ENCODE measurements around the gene SEMA3D.

The SEMA3D gene

DNA sequence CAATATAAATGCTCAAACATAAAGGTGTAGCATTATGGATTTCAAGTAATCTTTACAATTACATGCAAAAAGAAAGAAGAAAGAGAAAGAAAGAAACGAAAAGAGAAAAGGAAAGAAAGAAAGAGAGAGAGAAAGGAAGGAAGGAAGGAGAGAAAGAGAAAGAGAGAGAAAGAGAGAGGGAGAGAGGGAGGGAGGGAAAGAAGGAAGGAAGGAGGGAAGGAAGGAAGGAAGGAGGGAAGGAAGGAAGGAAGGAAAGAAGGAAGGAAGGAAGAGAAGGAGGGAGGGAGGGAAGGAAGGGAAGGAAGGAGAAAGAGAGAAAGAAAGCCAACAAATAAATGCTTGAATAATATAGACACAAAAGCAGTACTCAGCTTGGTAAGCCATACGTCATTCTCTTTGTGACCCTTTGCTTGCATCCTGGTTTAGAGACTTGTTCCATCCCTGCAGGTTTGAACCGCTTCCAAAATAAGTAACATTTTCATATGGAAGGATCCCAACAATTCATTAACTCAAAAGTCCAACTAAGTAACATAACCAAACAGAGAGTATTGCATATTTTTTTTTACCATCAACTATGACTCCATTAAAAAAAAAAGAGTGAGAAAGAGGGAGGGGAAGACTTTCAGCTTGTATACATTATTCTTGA is 95.8 kb downstream of the SEMA3D start:
- DNase-seq: no peak
- CTCF ChIA-PET: no interaction called here

DNA sequence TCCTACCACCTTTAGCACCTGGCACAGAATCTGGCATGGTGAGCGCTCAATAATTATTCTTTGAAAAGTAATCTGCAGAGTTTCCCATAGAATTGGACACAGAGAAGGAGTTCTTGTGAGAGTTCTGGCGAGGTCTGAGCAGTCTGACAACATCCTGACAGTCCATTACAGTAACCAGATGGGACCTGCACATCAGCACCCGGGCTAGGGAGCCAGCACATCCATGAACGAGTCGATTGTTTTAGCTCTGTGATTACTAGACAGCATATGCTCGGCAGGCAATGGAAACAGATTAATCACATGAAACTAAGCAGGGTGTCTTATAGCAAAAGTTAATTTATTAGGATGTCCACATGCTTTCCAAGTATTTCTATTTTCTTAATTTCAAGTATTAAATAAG is 96.7 kb downstream of the SEMA3D start:
- 100% methylated on average over 3 of the region's 6 CpGs for WGBS (ENCODE audit: insufficient coverage)
- Histone ChIP-seq H3K27ac (ENCODE audit: insufficient read depth in 1 of 2, low read depth in 1 of 2, low read length in 2 of 2, poor library complexity in 1 of 2, severe bottlenecking in 2 of 2) (no peak overlapping the region), H3K9me3 (ENCODE audit: control extremely low read depth in 1 of 5, control insufficient read depth in 4 of 5, insufficient read depth in 2 of 5, low read depth in 1 of 5, low read length in 4 of 5) (no peaks in the 10 kb centered on the region), H3K4me1 (ENCODE audit: control extremely low read depth in 1 of 4, control insufficient read depth in 4 of 4, insufficient read depth in 4 of 4, low read length in 3 of 4) (no peaks in the 10 kb centered on the region), H3K27me3 (replicated peaks in 2 of 5; ENCODE audit: control insufficient read depth in 4 of 5, insufficient read depth in 5 of 5, low read length in 4 of 5) (no peaks in the 10 kb centered on the region), H3K36me3 (ENCODE audit: control insufficient read depth in 4 of 4, insufficient read depth in 4 of 4, low read length in 3 of 4) (no peaks in the 10 kb centered on the region), H3K4me3 (ENCODE audit: control insufficient read depth in 1 of 7, extremely low read depth in 1 of 7, insufficient read depth in 4 of 7, low read depth in 2 of 7, low read length in 6 of 7) (no peak overlapping the region)
- DNase-seq: no peak
- ChIA-PET CTCF (no interaction called here), POLR2A (no interaction called here)

More for the DNA sequence above, 95.8 kb downstream of the SEMA3D start:
- no peak overlapping the region for H3K4me3 ChIP-seq (ENCODE audit: control insufficient read depth in 1 of 7, extremely low read depth in 1 of 7, insufficient read depth in 4 of 7, low read depth in 2 of 7, low read length in 6 of 7)
- no peaks in the 10 kb centered on the region for H3K9me3 ChIP-seq (ENCODE audit: control extremely low read depth in 1 of 5, control insufficient read depth in 4 of 5, insufficient read depth in 2 of 5, low read depth in 1 of 5, low read length in 4 of 5)
- H3K27me3 ChIP-seq (replicated peaks in 2 of 5; ENCODE audit: control insufficient read depth in 4 of 5, insufficient read depth in 5 of 5, low read length in 4 of 5): no peaks in the 10 kb centered on the region
- H3K27ac ChIP-seq (ENCODE audit: insufficient read depth in 1 of 2, low read depth in 1 of 2, low read length in 2 of 2, poor library complexity in 1 of 2, severe bottlenecking in 2 of 2): no peak overlapping the region
- H3K4me1 ChIP-seq (ENCODE audit: control extremely low read depth in 1 of 4, control insufficient read depth in 4 of 4, insufficient read depth in 4 of 4, low read length in 3 of 4): no peaks in the 10 kb centered on the region
- 100% methylated on average over 2 of the region's 3 CpGs for WGBS (ENCODE audit: insufficient coverage)
- POLR2A ChIA-PET: no interaction called here
- H3K36me3 ChIP-seq (ENCODE audit: control insufficient read depth in 4 of 4, insufficient read depth in 4 of 4, low read length in 3 of 4): no peaks in the 10 kb centered on the region

GRCh38 chr7:85081846-85082245 is 105.0 kb downstream of the SEMA3D start:
- no CpG with 5 or more reads among the region's 1 CpG for WGBS (ENCODE audit: insufficient coverage)
- Histone ChIP-seq H3K4me3 (ENCODE audit: control insufficient read depth in 1 of 7, extremely low read depth in 1 of 7, insufficient read depth in 4 of 7, low read depth in 2 of 7, low read length in 6 of 7) (no peak overlapping the region), H3K4me1 (ENCODE audit: control extremely low read depth in 1 of 4, control insufficient read depth in 4 of 4, insufficient read depth in 4 of 4, low read length in 3 of 4) (peaks cover 0 to 8% (median 2%) of the 10 kb centered on the region in 4 experiments), H3K27ac (ENCODE audit: insufficient read depth in 1 of 2, low read depth in 1 of 2, low read length in 2 of 2, poor library complexity in 1 of 2, severe bottlenecking in 2 of 2) (no peak overlapping the region), H3K27me3 (replicated peaks in 2 of 5; ENCODE audit: control insufficient read depth in 4 of 5, insufficient read depth in 5 of 5, low read length in 4 of 5) (no peaks in the 10 kb centered on the region), H3K9me3 (ENCODE audit: control extremely low read depth in 1 of 5, control insufficient read depth in 4 of 5, insufficient read depth in 2 of 5, low read depth in 1 of 5, low read length in 4 of 5) (no peaks in the 10 kb centered on the region), H3K36me3 (ENCODE audit: control insufficient read depth in 4 of 4, insufficient read depth in 4 of 4, low read length in 3 of 4) (no peaks in the 10 kb centered on the region)
- no peak for DNase-seq
- ChIA-PET CTCF (no interaction called here), POLR2A (interaction anchor here (0.6 kb wide), 1 partner anchor 328 kb away, joined by 5 read pairs; no protein-coding TSS in a partner anchor)

DNA sequence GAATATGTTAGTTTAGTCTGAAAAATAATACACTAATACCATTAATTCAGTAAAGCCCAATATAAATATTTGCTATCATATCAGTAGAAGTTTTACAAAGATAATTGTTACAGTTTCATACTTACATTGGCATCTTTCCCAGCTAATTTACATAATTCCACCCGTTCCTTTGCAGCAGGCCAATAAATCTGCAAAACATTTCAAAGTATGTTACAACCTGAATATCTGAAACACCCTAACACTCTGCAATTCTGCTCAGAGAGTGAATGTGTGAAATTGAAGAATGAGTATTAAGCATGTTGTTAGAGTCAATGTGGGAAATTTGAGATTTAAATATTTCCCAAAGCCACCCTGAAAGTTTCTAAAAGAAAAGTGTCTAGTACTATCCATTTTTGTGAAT is 105.5 kb downstream of the SEMA3D start:
- no peak overlapping the region for H3K27ac ChIP-seq (ENCODE audit: insufficient read depth in 1 of 2, low read depth in 1 of 2, low read length in 2 of 2, poor library complexity in 1 of 2, severe bottlenecking in 2 of 2)
- ChIA-PET CTCF (no interaction called here), POLR2A (no interaction called here)
- H3K4me3 ChIP-seq (ENCODE audit: control insufficient read depth in 1 of 7, extremely low read depth in 1 of 7, insufficient read depth in 4 of 7, low read depth in 2 of 7, low read length in 6 of 7): no peak overlapping the region
- no peaks in the 10 kb centered on the region for H3K9me3 ChIP-seq (ENCODE audit: control extremely low read depth in 1 of 5, control insufficient read depth in 4 of 5, insufficient read depth in 2 of 5, low read depth in 1 of 5, low read length in 4 of 5)
- DNase-seq: no peak
- no peaks in the 10 kb centered on the region for H3K27me3 ChIP-seq (replicated peaks in 2 of 5; ENCODE audit: control insufficient read depth in 4 of 5, insufficient read depth in 5 of 5, low read length in 4 of 5)
- WGBS (ENCODE audit: insufficient coverage): no CpG with 5 or more reads among the region's 1 CpG
- no peaks in the 10 kb centered on the region for H3K36me3 ChIP-seq (ENCODE audit: control insufficient read depth in 4 of 4, insufficient read depth in 4 of 4, low read length in 3 of 4)
- H3K4me1 ChIP-seq (ENCODE audit: control extremely low read depth in 1 of 4, control insufficient read depth in 4 of 4, insufficient read depth in 4 of 4, low read length in 3 of 4): peaks cover 0 to 8% (median 2%) of the 10 kb centered on the region in 4 experiments

DNA sequence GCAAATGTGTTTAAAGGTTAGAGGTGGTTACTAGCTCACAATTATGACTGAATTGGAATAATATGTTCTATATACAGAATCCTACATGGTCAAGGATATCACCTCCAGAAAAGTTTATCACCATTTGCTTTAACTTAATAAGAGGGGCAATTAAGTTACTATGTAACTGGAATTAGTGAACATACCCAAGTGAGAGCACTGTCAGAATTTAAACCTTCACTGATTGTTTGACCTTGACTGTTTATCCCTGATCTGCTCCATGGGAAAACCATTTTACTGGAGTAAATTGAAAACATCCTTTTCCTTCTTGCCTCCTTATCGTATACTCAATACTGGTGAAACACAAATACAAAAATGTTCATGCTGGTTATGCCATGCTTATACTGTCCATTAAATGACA is 107.4 kb downstream of the SEMA3D start:
- ChIA-PET POLR2A (no interaction called here), CTCF (no interaction called here)
- Histone ChIP-seq H3K27me3 (replicated peaks in 2 of 5; ENCODE audit: control insufficient read depth in 4 of 5, insufficient read depth in 5 of 5, low read length in 4 of 5) (no peaks in the 10 kb centered on the region), H3K9me3 (ENCODE audit: control extremely low read depth in 1 of 5, control insufficient read depth in 4 of 5, insufficient read depth in 2 of 5, low read depth in 1 of 5, low read length in 4 of 5) (no peaks in the 10 kb centered on the region), H3K27ac (ENCODE audit: insufficient read depth in 1 of 2, low read depth in 1 of 2, low read length in 2 of 2, poor library complexity in 1 of 2, severe bottlenecking in 2 of 2) (no peak overlapping the region), H3K36me3 (ENCODE audit: control insufficient read depth in 4 of 4, insufficient read depth in 4 of 4, low read length in 3 of 4) (no peaks in the 10 kb centered on the region), H3K4me1 (ENCODE audit: control extremely low read depth in 1 of 4, control insufficient read depth in 4 of 4, insufficient read depth in 4 of 4, low read length in 3 of 4) (peaks cover 0 to 8% (median 2%) of the 10 kb centered on the region in 4 experiments), H3K4me3 (ENCODE audit: control insufficient read depth in 1 of 7, extremely low read depth in 1 of 7, insufficient read depth in 4 of 7, low read depth in 2 of 7, low read length in 6 of 7) (no peak overlapping the region)
- WGBS (ENCODE audit: insufficient coverage): 88% methylated on average over 1 of the region's 1 CpG
- DNase-seq: no peak

DNA sequence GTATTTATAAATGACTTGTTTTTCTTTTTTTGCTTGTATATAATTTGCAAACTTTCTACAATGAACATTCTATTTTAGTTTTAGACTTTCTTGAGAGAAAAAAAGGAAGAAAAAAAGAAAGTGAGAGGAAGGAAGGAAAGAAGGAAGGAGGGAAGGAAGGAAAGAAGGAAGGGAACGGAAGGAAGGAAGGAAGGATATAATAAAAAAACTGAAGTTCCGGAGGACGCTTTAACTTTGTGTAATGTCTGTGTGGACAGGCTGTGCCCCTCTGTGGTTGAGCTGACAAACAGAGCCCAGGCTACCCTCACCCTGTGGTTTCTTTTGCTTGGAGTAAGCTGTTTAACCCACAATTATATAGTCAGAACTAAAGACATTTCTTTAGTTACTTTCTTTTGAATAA is 108.7 kb downstream of the SEMA3D start:
- H3K36me3 ChIP-seq (ENCODE audit: control insufficient read depth in 4 of 4, insufficient read depth in 4 of 4, low read length in 3 of 4): no peaks in the 10 kb centered on the region
- DNase-seq: peak in 2 of 3 donors; percentile 23 to 24
- no peaks in the 10 kb centered on the region for H3K9me3 ChIP-seq (ENCODE audit: control extremely low read depth in 1 of 5, control insufficient read depth in 4 of 5, insufficient read depth in 2 of 5, low read depth in 1 of 5, low read length in 4 of 5)
- H3K4me3 ChIP-seq (ENCODE audit: control insufficient read depth in 1 of 7, extremely low read depth in 1 of 7, insufficient read depth in 4 of 7, low read depth in 2 of 7, low read length in 6 of 7): no peak overlapping the region
- WGBS (ENCODE audit: insufficient coverage): 0% methylated on average over 1 of the region's 3 CpGs
- CTCF ChIA-PET: no interaction called here
- H3K4me1 ChIP-seq (ENCODE audit: control extremely low read depth in 1 of 4, control insufficient read depth in 4 of 4, insufficient read depth in 4 of 4, low read length in 3 of 4): peaks cover 0 to 8% (median 2%) of the 10 kb centered on the region in 4 experiments
- POLR2A ChIA-PET: no interaction called here
- no peaks in the 10 kb centered on the region for H3K27me3 ChIP-seq (replicated peaks in 2 of 5; ENCODE audit: control insufficient read depth in 4 of 5, insufficient read depth in 5 of 5, low read length in 4 of 5)
- H3K27ac ChIP-seq (ENCODE audit: insufficient read depth in 1 of 2, low read depth in 1 of 2, low read length in 2 of 2, poor library complexity in 1 of 2, severe bottlenecking in 2 of 2): no peak overlapping the region

GRCh38 chr7:85075864-85076263 is 111.0 kb downstream of the SEMA3D start:
- no peak for DNase-seq
- Histone ChIP-seq H3K27me3 (replicated peaks in 2 of 5; ENCODE audit: control insufficient read depth in 4 of 5, insufficient read depth in 5 of 5, low read length in 4 of 5) (no peaks in the 10 kb centered on the region), H3K9me3 (ENCODE audit: control extremely low read depth in 1 of 5, control insufficient read depth in 4 of 5, insufficient read depth in 2 of 5, low read depth in 1 of 5, low read length in 4 of 5) (no peaks in the 10 kb centered on the region), H3K4me1 (ENCODE audit: control extremely low read depth in 1 of 4, control insufficient read depth in 4 of 4, insufficient read depth in 4 of 4, low read length in 3 of 4) (peaks cover 0 to 8% (median 2%) of the 10 kb centered on the region in 4 experiments), H3K4me3 (ENCODE audit: control insufficient read depth in 1 of 7, extremely low read depth in 1 of 7, insufficient read depth in 4 of 7, low read depth in 2 of 7, low read length in 6 of 7) (no peak overlapping the region), H3K36me3 (ENCODE audit: control insufficient read depth in 4 of 4, insufficient read depth in 4 of 4, low read length in 3 of 4) (no peaks in the 10 kb centered on the region), H3K27ac (ENCODE audit: insufficient read depth in 1 of 2, low read depth in 1 of 2, low read length in 2 of 2, poor library complexity in 1 of 2, severe bottlenecking in 2 of 2) (no peak overlapping the region)
- CTCF ChIA-PET: no interaction called here
- WGBS (ENCODE audit: insufficient coverage): no CpG with 5 or more reads among the region's 2 CpGs
- POLR2A ChIA-PET: no interaction called here

Data from common myeloid progenitor, CD34-positive (primary cell).